ENCODE measurements around the gene ALG8.

ALG8 gene

DNA sequence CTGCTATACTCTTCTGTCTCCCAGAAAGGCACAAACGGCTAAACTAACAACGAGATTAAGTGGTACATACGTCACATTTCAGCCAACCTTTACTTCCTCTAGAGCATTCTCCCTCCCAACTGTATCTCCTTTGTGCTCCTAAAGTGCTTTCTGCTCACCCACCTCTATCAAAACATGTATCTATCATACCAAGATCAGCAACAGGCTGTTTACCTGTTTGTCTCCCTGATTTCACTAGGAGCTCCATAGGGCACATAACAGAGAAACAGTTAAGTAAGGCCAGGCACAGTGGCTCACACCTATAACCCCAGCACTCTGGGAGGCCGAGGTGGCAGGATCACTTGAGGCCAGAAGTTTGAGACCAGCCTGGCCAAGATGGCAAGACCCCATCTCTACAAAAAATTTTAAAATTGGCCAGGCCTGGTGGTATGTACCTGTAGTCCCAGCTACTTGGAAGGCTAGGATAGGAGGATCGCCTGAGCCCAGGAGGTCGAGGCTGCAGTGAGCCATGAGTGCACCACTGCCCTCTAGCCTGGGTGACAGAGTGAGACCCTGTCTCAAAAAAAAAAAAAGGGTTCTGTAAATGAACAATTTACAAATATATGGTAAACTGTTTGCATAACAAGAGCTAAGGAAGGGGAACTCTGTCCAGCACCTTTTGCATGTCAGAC lies 62.6 kb downstream of the ALG8 start:
- peaks cover 3% of the 10 kb centered on the region for H3K36me3 ChIP-seq (ENCODE audit: control insufficient read depth, low read depth, low read length)
- H3K9me3 ChIP-seq (ENCODE audit: control insufficient read depth, low read depth, low read length), result no peaks in the 10 kb centered on the region
- H3K9ac ChIP-seq (ENCODE audit: low read length), result no peak overlapping the region
- H3K4me1 ChIP-seq (ENCODE audit: control insufficient read depth, low read depth, low read length), result peaks cover 7% of the 10 kb centered on the region
- no peak overlapping the region for H3K4me3 ChIP-seq (ENCODE audit: low read length)
- H3K27me3 ChIP-seq (ENCODE audit: control insufficient read depth, insufficient read depth, low read length), result no peaks in the 10 kb centered on the region
- no peak overlapping the region for H3K27ac ChIP-seq (ENCODE audit: low read length)

DNA sequence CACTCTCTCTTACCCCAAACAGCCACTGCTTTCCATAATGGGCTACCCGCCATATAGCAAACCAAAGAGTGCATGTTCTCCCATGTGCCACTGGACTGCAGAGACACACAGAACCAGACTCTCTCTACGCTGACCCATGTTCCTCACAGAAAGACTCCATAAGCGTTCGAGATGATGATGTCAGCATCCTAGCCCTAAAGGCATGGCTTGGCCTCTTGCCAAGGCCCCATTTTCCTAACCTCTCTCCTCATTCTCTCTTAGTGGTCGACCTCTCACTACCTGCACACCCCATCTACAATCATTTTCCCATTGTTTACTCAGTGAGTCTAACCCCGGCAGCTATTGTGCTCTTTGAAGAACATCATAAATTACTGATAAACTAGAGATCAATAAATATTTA lies 64.7 kb downstream of the ALG8 start:
- Histone ChIP-seq H3K36me3 (ENCODE audit: control insufficient read depth, low read depth, low read length) (peaks cover 18% of the 10 kb centered on the region), H3K4me1 (ENCODE audit: control insufficient read depth, low read depth, low read length) (peaks cover 7% of the 10 kb centered on the region), H3K27me3 (ENCODE audit: control insufficient read depth, insufficient read depth, low read length) (no peaks in the 10 kb centered on the region), H3K4me3 (ENCODE audit: low read length) (no peak overlapping the region), H3K9me3 (ENCODE audit: control insufficient read depth, low read depth, low read length) (no peaks in the 10 kb centered on the region), H3K27ac (ENCODE audit: low read length) (no peak overlapping the region), H3K9ac (ENCODE audit: low read length) (no peak overlapping the region)

DNA sequence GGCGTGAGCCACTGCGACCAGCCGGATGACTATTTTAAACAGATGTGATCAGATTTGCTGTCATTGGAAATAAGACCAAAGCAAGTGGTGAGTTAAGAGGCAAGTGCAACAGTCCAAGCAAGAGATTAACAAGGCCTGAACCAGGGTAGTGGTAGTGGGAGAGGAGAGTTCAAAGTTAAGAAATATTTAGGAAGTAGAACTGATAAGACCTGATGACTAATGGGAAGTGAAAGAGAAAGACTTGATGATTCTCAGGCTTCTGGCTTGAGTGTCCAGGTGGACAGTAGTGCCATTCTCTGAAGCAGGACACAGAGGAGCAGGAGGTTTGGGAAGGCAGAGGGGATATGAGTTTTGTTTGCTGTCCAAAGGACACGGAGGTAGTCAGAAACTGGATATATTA lies 67.0 kb downstream of the ALG8 start:
- Histone ChIP-seq H3K27ac (ENCODE audit: low read length) (no peak overlapping the region), H3K4me3 (ENCODE audit: low read length) (no peak overlapping the region), H3K27me3 (ENCODE audit: control insufficient read depth, insufficient read depth, low read length) (no peaks in the 10 kb centered on the region), H3K9me3 (ENCODE audit: control insufficient read depth, low read depth, low read length) (no peaks in the 10 kb centered on the region), H3K9ac (ENCODE audit: low read length) (no peak overlapping the region), H3K36me3 (ENCODE audit: control insufficient read depth, low read depth, low read length) (peaks cover 28% of the 10 kb centered on the region), H3K4me1 (ENCODE audit: control insufficient read depth, low read depth, low read length) (no peaks in the 10 kb centered on the region)

DNA sequence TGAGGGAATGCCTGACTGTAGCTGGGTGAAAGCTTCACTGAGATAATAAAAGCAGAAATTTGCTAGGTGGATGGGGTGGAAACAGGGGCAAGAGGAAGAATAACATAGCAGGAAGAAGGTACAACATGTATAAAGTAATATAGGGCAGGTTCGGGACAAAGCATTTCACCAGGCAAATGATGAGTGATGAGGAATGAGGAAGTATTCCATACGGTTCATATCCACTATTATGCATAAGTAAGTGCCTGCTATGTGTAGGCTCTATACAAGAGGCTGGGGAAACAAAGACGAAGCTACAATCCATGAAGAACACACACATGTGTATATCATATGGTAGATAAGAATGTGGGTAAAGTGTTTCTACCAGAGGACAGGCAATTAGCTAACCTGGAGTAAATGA lies 67.7 kb downstream of the ALG8 start:
- no peaks in the 10 kb centered on the region for H3K4me1 ChIP-seq (ENCODE audit: control insufficient read depth, low read depth, low read length)
- H3K27ac ChIP-seq (ENCODE audit: low read length), result no peak overlapping the region
- H3K27me3 ChIP-seq (ENCODE audit: control insufficient read depth, insufficient read depth, low read length), result no peaks in the 10 kb centered on the region
- no peak overlapping the region for H3K9ac ChIP-seq (ENCODE audit: low read length)
- H3K4me3 ChIP-seq (ENCODE audit: low read length), result no peak overlapping the region
- H3K9me3 ChIP-seq (ENCODE audit: control insufficient read depth, low read depth, low read length), result no peaks in the 10 kb centered on the region
- peaks cover 28% of the 10 kb centered on the region for H3K36me3 ChIP-seq (ENCODE audit: control insufficient read depth, low read depth, low read length)

DNA sequence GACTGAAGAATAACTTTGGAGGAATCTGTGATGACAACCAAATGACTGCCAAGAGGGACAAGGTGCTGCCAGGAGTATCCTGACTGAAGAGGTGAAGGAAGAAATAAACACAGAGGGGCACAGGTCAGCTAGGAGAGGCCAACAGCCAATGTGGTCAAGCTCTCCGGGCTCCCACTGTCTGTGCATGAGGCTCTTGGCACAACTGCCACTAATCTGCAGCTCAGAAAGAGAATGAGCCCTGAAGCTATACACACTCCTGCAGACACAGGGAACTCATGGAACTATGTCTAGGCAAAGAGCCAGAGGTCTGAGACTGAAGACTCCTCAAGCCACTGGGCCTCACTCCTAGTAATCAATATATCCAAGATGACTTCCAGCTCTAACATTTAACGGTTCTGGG lies 68.8 kb downstream of the ALG8 start:
- Histone ChIP-seq H3K9me3 (ENCODE audit: control insufficient read depth, low read depth, low read length) (no peaks in the 10 kb centered on the region), H3K4me1 (ENCODE audit: control insufficient read depth, low read depth, low read length) (no peaks in the 10 kb centered on the region), H3K27me3 (ENCODE audit: control insufficient read depth, insufficient read depth, low read length) (no peaks in the 10 kb centered on the region), H3K27ac (ENCODE audit: low read length) (no peak overlapping the region), H3K9ac (ENCODE audit: low read length) (no peak overlapping the region), H3K4me3 (ENCODE audit: low read length) (no peak overlapping the region), H3K36me3 (ENCODE audit: control insufficient read depth, low read depth, low read length) (peaks cover 28% of the 10 kb centered on the region)

DNA sequence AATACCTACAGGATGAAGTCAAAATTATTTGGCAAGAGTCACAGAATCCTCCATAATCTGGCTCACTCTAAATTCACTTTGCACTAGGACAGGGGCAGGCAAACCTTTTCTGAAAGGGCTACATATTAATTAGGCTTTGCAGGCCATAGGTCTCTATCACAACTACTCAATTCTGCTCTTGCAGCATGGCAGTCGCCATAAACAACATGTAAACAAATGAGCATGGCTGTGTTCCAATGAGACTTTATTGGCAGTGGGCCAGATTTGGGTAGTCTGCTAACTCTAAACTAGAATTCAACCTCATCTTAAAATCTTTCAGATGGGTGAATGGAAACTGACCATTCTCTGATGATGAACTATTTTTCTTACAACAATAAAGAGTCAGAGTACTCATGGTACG lies 70.0 kb downstream of the ALG8 start:
- Histone ChIP-seq H3K9me3 (ENCODE audit: control insufficient read depth, low read depth, low read length) (no peaks in the 10 kb centered on the region), H3K9ac (ENCODE audit: low read length) (no peak overlapping the region), H3K27me3 (ENCODE audit: control insufficient read depth, insufficient read depth, low read length) (no peaks in the 10 kb centered on the region), H3K4me3 (ENCODE audit: low read length) (no peak overlapping the region), H3K27ac (ENCODE audit: low read length) (no peak overlapping the region), H3K36me3 (ENCODE audit: control insufficient read depth, low read depth, low read length) (peaks cover 28% of the 10 kb centered on the region), H3K4me1 (ENCODE audit: control insufficient read depth, low read depth, low read length) (no peaks in the 10 kb centered on the region)

DNA sequence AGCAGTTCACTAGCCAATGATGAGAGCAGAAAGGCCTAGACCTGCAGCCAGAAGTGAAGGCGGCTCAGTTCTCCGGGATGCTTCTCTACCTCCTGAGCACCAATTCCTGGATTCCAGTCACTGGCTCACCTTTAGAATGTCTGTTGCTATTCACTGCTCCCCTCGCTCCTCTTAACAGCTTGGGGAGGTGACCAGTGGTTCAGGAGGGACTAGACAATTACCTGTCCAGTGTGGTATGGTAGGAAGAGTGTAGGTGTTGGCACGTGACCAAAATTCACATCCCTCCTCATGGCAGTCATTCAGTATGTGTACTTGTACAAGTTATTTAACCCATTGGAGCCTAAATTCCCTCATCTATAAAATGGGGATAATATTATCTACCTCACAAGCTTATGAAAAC lies 71.7 kb downstream of the ALG8 start:
- H3K27me3 ChIP-seq (ENCODE audit: control insufficient read depth, insufficient read depth, low read length), result no peaks in the 10 kb centered on the region
- no peaks in the 10 kb centered on the region for H3K4me1 ChIP-seq (ENCODE audit: control insufficient read depth, low read depth, low read length)
- H3K9ac ChIP-seq (ENCODE audit: low read length), result no peak overlapping the region
- no peak overlapping the region for H3K27ac ChIP-seq (ENCODE audit: low read length)
- no peak overlapping the region for H3K4me3 ChIP-seq (ENCODE audit: low read length)
- H3K9me3 ChIP-seq (ENCODE audit: control insufficient read depth, low read depth, low read length), result no peaks in the 10 kb centered on the region
- H3K36me3 ChIP-seq (ENCODE audit: control insufficient read depth, low read depth, low read length), result peaks cover 28% of the 10 kb centered on the region

DNA sequence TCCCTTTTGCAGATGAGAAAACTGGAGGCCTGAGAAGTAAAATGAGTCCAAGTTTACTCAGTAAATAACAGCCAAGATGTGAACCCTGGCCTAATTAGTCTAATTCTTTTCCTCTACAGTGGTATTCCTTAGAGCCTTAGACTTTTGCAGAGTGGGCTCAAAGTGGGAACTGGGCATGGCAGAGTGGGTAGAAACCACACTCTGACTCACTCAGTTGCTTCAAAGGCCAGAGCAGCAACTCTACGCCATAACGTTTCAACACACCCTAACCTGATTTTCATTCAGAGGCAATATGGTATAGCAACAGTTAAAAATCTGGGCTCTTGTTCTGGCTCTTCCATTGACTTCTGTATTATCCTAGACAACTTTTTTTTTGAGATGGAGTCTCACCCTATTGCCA lies 73.0 kb downstream of the ALG8 start:
- Histone ChIP-seq H3K27me3 (ENCODE audit: control insufficient read depth, insufficient read depth, low read length) (no peaks in the 10 kb centered on the region), H3K27ac (ENCODE audit: low read length) (no peak overlapping the region), H3K36me3 (ENCODE audit: control insufficient read depth, low read depth, low read length) (peaks cover 21% of the 10 kb centered on the region), H3K4me3 (ENCODE audit: low read length) (no peak overlapping the region), H3K4me1 (ENCODE audit: control insufficient read depth, low read depth, low read length) (no peaks in the 10 kb centered on the region), H3K9ac (ENCODE audit: low read length) (no peak overlapping the region), H3K9me3 (ENCODE audit: control insufficient read depth, low read depth, low read length) (no peaks in the 10 kb centered on the region)

DNA sequence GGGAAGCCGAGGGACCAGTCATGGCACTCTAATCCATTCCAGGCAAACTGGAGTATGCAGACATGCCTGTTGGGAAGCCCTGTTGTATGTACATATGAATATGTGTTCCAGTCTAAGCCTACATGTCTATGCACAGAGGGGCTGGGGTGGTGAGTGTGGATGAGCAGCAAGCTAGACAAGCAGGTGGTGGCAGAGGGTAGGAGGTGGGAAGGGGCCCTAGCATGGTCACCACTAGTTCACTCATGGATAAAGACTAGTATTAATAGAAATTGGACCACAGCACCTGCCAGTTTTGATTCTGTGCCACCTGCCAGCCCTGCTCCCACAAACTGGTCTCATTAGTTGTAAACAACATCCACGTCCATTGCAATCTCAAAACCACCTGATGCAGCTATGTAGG lies 74.2 kb downstream of the ALG8 start:
- Histone ChIP-seq H3K27me3 (ENCODE audit: control insufficient read depth, insufficient read depth, low read length) (no peaks in the 10 kb centered on the region), H3K4me3 (ENCODE audit: low read length) (no peak overlapping the region), H3K9me3 (ENCODE audit: control insufficient read depth, low read depth, low read length) (no peaks in the 10 kb centered on the region), H3K27ac (ENCODE audit: low read length) (no peak overlapping the region), H3K9ac (ENCODE audit: low read length) (no peak overlapping the region), H3K36me3 (ENCODE audit: control insufficient read depth, low read depth, low read length) (peaks cover 10% of the 10 kb centered on the region), H3K4me1 (ENCODE audit: control insufficient read depth, low read depth, low read length) (no peaks in the 10 kb centered on the region)

DNA sequence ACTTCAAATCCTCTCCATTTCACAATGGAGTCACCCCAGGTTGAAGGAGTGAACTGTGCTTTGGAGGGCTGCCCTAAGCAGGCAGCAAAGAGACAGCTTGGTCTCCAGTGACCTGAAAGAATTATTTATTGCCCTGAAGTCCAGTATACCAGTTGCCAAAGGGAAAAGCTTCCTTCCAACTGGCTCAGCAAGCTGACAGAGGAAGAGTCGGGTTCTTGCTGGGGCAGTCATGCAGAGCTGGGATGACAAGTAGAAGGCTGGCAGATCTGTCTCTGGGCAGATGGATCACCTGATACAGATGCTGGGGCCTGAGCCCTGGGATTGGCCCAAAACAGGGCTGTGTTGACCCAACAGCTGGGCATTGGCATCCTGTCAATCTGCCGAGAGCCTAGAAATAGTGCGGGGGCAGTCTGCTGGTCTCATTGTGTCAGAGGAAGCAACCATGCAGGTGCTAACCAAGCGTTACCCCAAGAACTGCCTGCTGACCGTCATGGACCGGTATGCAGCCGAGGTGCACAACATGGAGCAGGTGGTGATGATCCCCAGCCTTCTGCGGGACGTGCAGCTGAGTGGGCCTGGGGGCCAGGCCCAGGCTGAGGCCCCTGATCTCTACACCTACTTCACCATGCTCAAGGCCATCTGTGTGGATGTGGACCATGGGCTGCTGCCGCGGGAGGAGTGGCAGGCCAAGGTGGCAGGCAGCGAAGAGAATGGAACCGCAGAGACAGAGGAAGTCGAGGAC lies 75.8 kb downstream of the ALG8 start, which contains the start of gene THRSP:
THRSP (plus strand) TSS at position 422 of the 742 bp plus-strand sequence; CDS start at position 443, 21 bp downstream.
- Histone ChIP-seq H3K27me3 (ENCODE audit: control insufficient read depth, insufficient read depth, low read length) (no peaks in the 10 kb centered on the region), H3K4me3 (ENCODE audit: low read length) (no peak within 1 kb of the TSS), H3K9ac (ENCODE audit: low read length) (no peak within 1 kb of the TSS), H3K4me1 (ENCODE audit: control insufficient read depth, low read depth, low read length) (no peaks in the 10 kb centered on the region), H3K9me3 (ENCODE audit: control insufficient read depth, low read depth, low read length) (no peaks in the 10 kb centered on the region), H3K27ac (ENCODE audit: low read length) (no peak within 1 kb of the TSS), H3K36me3 (ENCODE audit: control insufficient read depth, low read depth, low read length) (no peaks in the 10 kb centered on the region)

DNA sequence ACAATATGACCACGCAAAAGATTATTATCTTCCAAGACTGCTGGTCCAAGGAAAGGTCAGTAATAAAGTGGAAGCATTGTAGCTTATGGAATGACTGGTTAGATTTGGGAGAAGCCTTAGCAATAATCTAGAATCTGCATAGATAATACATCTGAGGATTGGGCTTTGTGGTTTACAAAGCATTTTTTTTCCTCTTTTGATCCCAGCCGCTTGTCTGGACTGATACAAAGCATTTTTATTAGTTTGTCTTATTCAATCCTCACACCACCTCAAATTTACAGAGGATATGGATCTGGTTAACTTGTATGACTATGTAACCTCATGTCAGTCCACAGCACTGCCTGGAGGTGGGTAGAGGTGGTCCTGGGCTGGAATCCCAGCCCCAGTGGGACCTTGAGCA lies 76.8 kb downstream of the ALG8 start:
- H3K36me3 ChIP-seq (ENCODE audit: control insufficient read depth, low read depth, low read length), result no peaks in the 10 kb centered on the region
- H3K27me3 ChIP-seq (ENCODE audit: control insufficient read depth, insufficient read depth, low read length), result no peaks in the 10 kb centered on the region
- H3K4me3 ChIP-seq (ENCODE audit: low read length), result no peak overlapping the region
- H3K9ac ChIP-seq (ENCODE audit: low read length), result no peak overlapping the region
- no peak overlapping the region for H3K27ac ChIP-seq (ENCODE audit: low read length)
- H3K9me3 ChIP-seq (ENCODE audit: control insufficient read depth, low read depth, low read length), result no peaks in the 10 kb centered on the region
- H3K4me1 ChIP-seq (ENCODE audit: control insufficient read depth, low read depth, low read length), result no peaks in the 10 kb centered on the region

DNA sequence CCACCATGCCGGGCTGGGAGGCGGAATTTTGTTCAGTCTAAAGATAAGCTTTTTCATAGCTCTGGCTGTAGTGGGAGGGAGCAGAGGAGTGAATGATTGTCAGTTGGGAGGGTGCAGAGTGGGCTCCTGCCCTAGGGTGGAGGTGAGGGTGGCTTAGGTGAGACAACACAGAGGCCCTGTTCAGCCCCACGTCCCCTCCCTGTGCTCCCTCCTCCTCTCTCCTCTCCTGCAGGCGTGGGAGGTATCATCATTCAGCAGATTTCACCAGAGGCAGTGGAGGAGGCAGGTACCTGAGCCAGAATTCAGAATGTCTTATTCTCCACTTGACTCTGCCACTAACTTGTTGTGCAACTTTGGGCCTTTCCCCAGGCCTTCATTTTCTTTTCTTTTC lies 77.5 kb downstream of the ALG8 start:
- H3K9me3 ChIP-seq (ENCODE audit: control insufficient read depth, low read depth, low read length), result no peaks in the 10 kb centered on the region
- H3K4me3 ChIP-seq (ENCODE audit: low read length), result no peak overlapping the region
- no peaks in the 10 kb centered on the region for H3K36me3 ChIP-seq (ENCODE audit: control insufficient read depth, low read depth, low read length)
- no peak overlapping the region for H3K9ac ChIP-seq (ENCODE audit: low read length)
- H3K27ac ChIP-seq (ENCODE audit: low read length), result no peak overlapping the region
- no peaks in the 10 kb centered on the region for H3K4me1 ChIP-seq (ENCODE audit: control insufficient read depth, low read depth, low read length)
- no peaks in the 10 kb centered on the region for H3K27me3 ChIP-seq (ENCODE audit: control insufficient read depth, insufficient read depth, low read length)
